ENCODE results near the gene TMEM255B.

The TMEM255B gene

GRCh38 chr13:113785051-113786010 lies 26.3 kb downstream of the TMEM255B start:
- Histone ChIP-seq H3K27me3 (ENCODE audit: insufficient read depth, low read depth) (peaks cover 26% of the 10 kb centered on the region; the same call in 1 of the 2 replicates), H3K27ac (no peak overlapping the region), H3K4me2 (no peak overlapping the region), H3K4me1 (ENCODE audit: low read depth, poor library complexity, severe bottlenecking) (no peaks in the 10 kb centered on the region), H3K36me3 (ENCODE audit: insufficient read depth) (no peaks in the 10 kb centered on the region), H2AFZ (ENCODE audit: low read depth) (no peak overlapping the region), H3K79me2 (ENCODE audit: insufficient read depth, low read depth) (no peaks in the 10 kb centered on the region), H4K20me1 (ENCODE audit: insufficient read depth) (no peaks in the 10 kb centered on the region), H3K4me3 (IDR thresholded peaks at IDR 0.05; ENCODE audit: insufficient read depth, low read depth, low read length) (no peak overlapping the region), H3K9ac (no peak overlapping the region)
- TF ChIP-seq CTCF (conservative IDR thresholded peaks at IDR 0.05; ENCODE audit: low read depth, low read length), result no peak

DNA sequence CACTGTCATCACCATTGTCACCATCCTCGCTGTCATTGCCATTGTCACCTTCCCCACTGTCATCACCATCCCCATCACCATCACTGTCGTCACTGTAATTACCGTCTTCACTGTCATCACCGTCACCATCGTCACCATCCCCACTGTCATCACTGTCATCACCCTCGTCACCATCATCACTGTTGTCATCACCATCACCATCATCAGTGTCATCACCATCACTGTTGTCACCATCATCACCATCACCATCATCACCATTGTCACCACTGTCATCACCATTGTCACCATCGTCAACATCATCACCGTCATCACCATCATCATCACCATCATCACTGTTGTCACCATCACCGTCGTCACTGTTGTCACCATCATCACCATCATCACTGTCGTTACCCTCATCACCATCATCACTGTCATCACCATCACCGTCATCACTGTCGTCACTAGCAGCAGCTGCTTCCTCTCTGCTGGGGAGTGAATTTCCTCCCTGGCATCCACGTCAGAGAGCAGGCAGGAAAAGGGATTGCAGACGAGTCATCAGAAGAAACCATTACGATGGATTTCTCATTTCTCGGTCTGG lies 27.3 kb downstream of the TMEM255B start:
- no peaks in the 10 kb centered on the region for H3K79me2 ChIP-seq (ENCODE audit: insufficient read depth, low read depth)

GRCh38 chr13:113787694-113788093 lies 28.7 kb downstream of the TMEM255B start:
- H3K4me1 ChIP-seq (ENCODE audit: low read depth, poor library complexity, severe bottlenecking), result no peaks in the 10 kb centered on the region
- no peak for TF ChIP-seq CTCF (conservative IDR thresholded peaks at IDR 0.05; ENCODE audit: low read depth, low read length)
- H4K20me1 ChIP-seq (ENCODE audit: insufficient read depth), result no peaks in the 10 kb centered on the region
- H3K36me3 ChIP-seq (ENCODE audit: insufficient read depth), result no peaks in the 10 kb centered on the region
- H3K4me3 ChIP-seq (IDR thresholded peaks at IDR 0.05; ENCODE audit: insufficient read depth, low read depth, low read length), result no peak overlapping the region
- H3K79me2 ChIP-seq (ENCODE audit: insufficient read depth, low read depth), result no peaks in the 10 kb centered on the region
- no peak overlapping the region for H2AFZ ChIP-seq (ENCODE audit: low read depth)
- H3K9ac ChIP-seq, result no peak overlapping the region
- peaks cover 25% of the 10 kb centered on the region; the same call in 1 of the 2 replicates for H3K27me3 ChIP-seq (ENCODE audit: insufficient read depth, low read depth)
- no peak overlapping the region for H3K4me2 ChIP-seq
- no peak overlapping the region for H3K27ac ChIP-seq

More for the DNA sequence above, 27.3 kb downstream of the TMEM255B start:
- no peak overlapping the region for H3K4me3 ChIP-seq (IDR thresholded peaks at IDR 0.05; ENCODE audit: insufficient read depth, low read depth, low read length)
- no peaks in the 10 kb centered on the region for H4K20me1 ChIP-seq (ENCODE audit: insufficient read depth)
- no peak overlapping the region for H3K27ac ChIP-seq
- TF ChIP-seq CTCF (conservative IDR thresholded peaks at IDR 0.05; ENCODE audit: low read depth, low read length), result no peak
- no peaks in the 10 kb centered on the region for H3K4me1 ChIP-seq (ENCODE audit: low read depth, poor library complexity, severe bottlenecking)
- H3K27me3 ChIP-seq (ENCODE audit: insufficient read depth, low read depth), result peaks cover 25% of the 10 kb centered on the region; the same call in 1 of the 2 replicates
- H3K9ac ChIP-seq, result no peak overlapping the region
- no peak overlapping the region for H3K4me2 ChIP-seq
- H3K36me3 ChIP-seq (ENCODE audit: insufficient read depth), result no peaks in the 10 kb centered on the region
- H2AFZ ChIP-seq (ENCODE audit: low read depth), result no peak overlapping the region

- no peak overlapping the region for H3K9ac ChIP-seq
- no peak overlapping the region for H3K27ac ChIP-seq
- TF ChIP-seq CTCF (conservative IDR thresholded peaks at IDR 0.05; ENCODE audit: low read depth, low read length), result no peak
- H4K20me1 ChIP-seq (ENCODE audit: insufficient read depth), result no peaks in the 10 kb centered on the region
- H3K27me3 ChIP-seq (ENCODE audit: insufficient read depth, low read depth), result peaks cover 21% of the 10 kb centered on the region; the same call in 1 of the 2 replicates
- H3K4me2 ChIP-seq, result no peak overlapping the region
- H3K4me1 ChIP-seq (ENCODE audit: low read depth, poor library complexity, severe bottlenecking), result no peaks in the 10 kb centered on the region
- no peak overlapping the region for H2AFZ ChIP-seq (ENCODE audit: low read depth)
- no peaks in the 10 kb centered on the region for H3K36me3 ChIP-seq (ENCODE audit: insufficient read depth)
- no peak overlapping the region for H3K4me3 ChIP-seq (IDR thresholded peaks at IDR 0.05; ENCODE audit: insufficient read depth, low read depth, low read length)
- no peaks in the 10 kb centered on the region for H3K79me2 ChIP-seq (ENCODE audit: insufficient read depth, low read depth)
Observed at GRCh38 chr13:113788413-113789135, 29.5 kb downstream of the TMEM255B start.

Measured in KMS-11 (cell line).